Measurements from ENCODE around the gene CNTRL. TPM values are rescaled to one million over a fixed set of nuclear protein-coding genes. Genes with fewer than 3 reads are reported as not detected.
"Not testable (repeated sequence)": the region's sequence is repeated elsewhere in the genome, so short reads cannot be mapped to it uniquely, and the experiment has no call there.

Gene CNTRL
- total and polyA plus RNA-seq, 2 of the 8 experiments (the other 6 are each of a cell fraction or from before 2014, with no cell fraction given): 5.1 to 13.9 TPM

- H3K56ac ChIP-seq (replicated peaks; ENCODE audit: insufficient read length, low read depth, low read length); DNase-seq (ENCODE audit: low read depth in 1 of 2, low spot score in 2 of 2); H2BK15ac ChIP-seq (ENCODE audit: low read length); H3K14ac ChIP-seq (ENCODE audit: insufficient read length); H4K20me1 ChIP-seq (replicated peaks in 1 of 2; ENCODE audit: control insufficient read depth in 1 of 2, insufficient read depth in 2 of 2, low read length in 2 of 2); H4K5ac ChIP-seq (ENCODE audit: insufficient read length, low read depth, low read length); H2BK12ac ChIP-seq (ENCODE audit: low read depth, low read length); H3K27ac ChIP-seq (ENCODE audit: low read depth, low read length); H3K79me1 ChIP-seq (ENCODE audit: low read depth, low read length); H3K4me3 ChIP-seq (ENCODE audit: extremely low read depth in 1 of 4, insufficient read depth in 2 of 4, low read depth in 3 of 4, low read length in 4 of 4); H2BK5ac ChIP-seq (ENCODE audit: low read depth, low read length); H2BK20ac ChIP-seq (ENCODE audit: low read length); H4K91ac ChIP-seq (replicated peaks; ENCODE audit: insufficient read length, low read length); H3K4me2 ChIP-seq (ENCODE audit: insufficient read depth in 1 of 2, low read depth in 2 of 2, low read length in 2 of 2); H3K4me1 ChIP-seq (replicated peaks in 1 of 4; ENCODE audit: control insufficient read depth in 3 of 4, insufficient read depth in 4 of 4, low read length in 3 of 4); H2AFZ ChIP-seq (ENCODE audit: low read length); H4K8ac ChIP-seq (ENCODE audit: extremely low read depth, insufficient read depth, low read length); H3K18ac ChIP-seq (ENCODE audit: extremely low read depth, low read length); H3K27me3 ChIP-seq (replicated peaks in 1 of 4; ENCODE audit: control insufficient read depth in 3 of 4, extremely low read depth in 1 of 4, insufficient read depth in 3 of 4, low read length in 3 of 4); H3K79me2 ChIP-seq (ENCODE audit: control insufficient read depth in 1 of 2, insufficient read depth in 2 of 2, low read length in 2 of 2); FAIRE-seq; H2BK120ac ChIP-seq (replicated peaks; ENCODE audit: low read depth, low read length); H3K4ac ChIP-seq (replicated peaks; ENCODE audit: insufficient read length, low read depth, low read length); H2AK5ac ChIP-seq (ENCODE audit: low read depth, low read length); H3K23ac ChIP-seq (ENCODE audit: insufficient read length); POLR2A ChIA-PET (ENCODE audit: partially characterized antibody); H3K23me2 ChIP-seq (ENCODE audit: low read depth, low read length); H3K9me3 ChIP-seq (ENCODE audit: insufficient read depth in 2 of 2, low read depth in 1 of 2, low read length in 1 of 2); H3K9ac ChIP-seq (replicated peaks in 1 of 4; ENCODE audit: extremely low read depth in 1 of 4, low read depth in 3 of 4, low read length in 3 of 4): not testable (repeated sequence)
- 96% methylated on average over 1 of the region's 1 CpG; no CpG with 5 or more reads in 1 of the 2 experiments for WGBS, 2 experiments (ENCODE audit: extremely low coverage in 1 of 2, insufficient coverage in 1 of 2, insufficient read length in 1 of 2, insufficient replicate concordance in 2 of 2, low coverage in 1 of 2, low lambda C conversion rate in 2 of 2, missing lambda C conversion rate in 1 of 2)
- CTCF ChIA-PET (ENCODE audit: partially characterized antibody): interaction anchor here (1.9 kb wide), 1 partner anchor 10 kb away, joined by 7 read pairs; no protein-coding TSS in a partner anchor
- H3K36me3 ChIP-seq (ENCODE audit: control insufficient read depth in 2 of 4, insufficient read depth in 4 of 4, low read length in 3 of 4): peaks cover 0 to 35% (median 3%) of the 10 kb centered on the region in 4 experiments; a peak in 4 of 8 replicates
These were observed 104.6 kb downstream of the CNTRL start for GRCh38 chr9:121179373-121179721.
